Thoracic aorta (tissue), 2 donors: ENCODE data around the gene SNCG. TPM values are rescaled to one million over a fixed set of nuclear protein-coding genes. Genes with fewer than 3 reads are reported as not detected.

Source experiments
- ATAC-seq: fragments of 150-250 bp; one replicate; pipeline ENCODE4 v1.8.0; 2017; ENCODE audit warnings: low read depth; ENCODE audit not compliant: insufficient number of reproducible peaks, low FRiP score
- DNase-seq: peaks from one replicate; pipeline ENCODE4 v3.0.0-alpha.2; 2020; ENCODE audit warnings: low spot score
- H3K27ac ChIP-seq, 2 donors: fragments of 200-600 bp; sonication (generic); 1 replicate in 1 of 2; 2 replicates in 1 of 2; pipeline ENCODE4 v1.5.1; 2016; ENCODE audit warnings: mild to moderate bottlenecking in 2 of 2, moderate library complexity in 2 of 2
- H3K27me3 ChIP-seq: fragments of 200-600 bp; sonication (generic); replicated peaks from 2 replicates; pipeline ENCODE4 v1.6.0; 2016; ENCODE audit warnings: mild to moderate bottlenecking; ENCODE audit not compliant: insufficient read depth
- H3K36me3 ChIP-seq: fragments of 200-600 bp; sonication (generic); one replicate; pipeline ENCODE4 v1.5.1; 2016
- H3K4me1 ChIP-seq, 2 donors: fragments of 200-600 bp; sonication (generic); 1 replicate in 1 of 2; 2 replicates in 1 of 2; pipeline versions ENCODE4 v1.5.1 to v1.6.0; 2016; ENCODE audit warnings: low read depth in 2 of 2, mild to moderate bottlenecking in 1 of 2; ENCODE audit not compliant: control insufficient read depth in 1 of 2
- H3K4me3 ChIP-seq: fragments of 200-600 bp; sonication (generic); 2 replicates; pipeline ENCODE4 v1.5.1; 2016; ENCODE audit warnings: mild to moderate bottlenecking
- H3K9me3 ChIP-seq: fragments of 200-600 bp; sonication (generic); 2 replicates; pipeline ENCODE4 v1.5.1; 2016
- CTCF ChIP-seq: fragments of 200-600 bp; sonication (generic); IDR thresholded peaks from one replicate; pipeline ENCODE4 v1.5.1; 2019; ENCODE audit warnings: antibody characterized with exemption
- total RNA-seq, 2 donors: library from RNA; depleted of rRNA; stranded (reverse); fragments of >200 nt; gene quantifications; one replicate each; pipeline versions ENCODE4 v1.1.0 to v1.2.3, GENCODE V29; 2016

Gene SNCG
- total RNA-seq, 2 donors from 2014 or later: 50.9 to 167 TPM

DNA sequence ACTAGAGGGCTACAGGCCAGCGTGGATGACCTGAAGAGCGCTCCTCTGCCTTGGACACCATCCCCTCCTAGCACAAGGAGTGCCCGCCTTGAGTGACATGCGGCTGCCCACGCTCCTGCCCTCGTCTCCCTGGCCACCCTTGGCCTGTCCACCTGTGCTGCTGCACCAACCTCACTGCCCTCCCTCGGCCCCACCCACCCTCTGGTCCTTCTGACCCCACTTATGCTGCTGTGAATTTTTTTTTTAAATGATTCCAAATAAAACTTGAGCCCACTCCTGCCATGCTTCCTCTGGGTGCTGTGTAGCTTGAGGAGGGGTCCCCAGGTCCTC is 4.5 kb downstream of the SNCG start:
- ATAC-seq (no peak), DNase-seq (no peak)
- TF ChIP-seq CTCF: no peak
- Histone ChIP-seq H3K27ac (no peak overlapping the region), H3K4me1 (peaks cover 28 to 70% of the 10 kb centered on the region in 2 donors), H3K36me3 (no peaks in the 10 kb centered on the region), H3K4me3 (no peak overlapping the region), H3K27me3 (no peaks in the 10 kb centered on the region), H3K9me3 (no peaks in the 10 kb centered on the region)

DNA sequence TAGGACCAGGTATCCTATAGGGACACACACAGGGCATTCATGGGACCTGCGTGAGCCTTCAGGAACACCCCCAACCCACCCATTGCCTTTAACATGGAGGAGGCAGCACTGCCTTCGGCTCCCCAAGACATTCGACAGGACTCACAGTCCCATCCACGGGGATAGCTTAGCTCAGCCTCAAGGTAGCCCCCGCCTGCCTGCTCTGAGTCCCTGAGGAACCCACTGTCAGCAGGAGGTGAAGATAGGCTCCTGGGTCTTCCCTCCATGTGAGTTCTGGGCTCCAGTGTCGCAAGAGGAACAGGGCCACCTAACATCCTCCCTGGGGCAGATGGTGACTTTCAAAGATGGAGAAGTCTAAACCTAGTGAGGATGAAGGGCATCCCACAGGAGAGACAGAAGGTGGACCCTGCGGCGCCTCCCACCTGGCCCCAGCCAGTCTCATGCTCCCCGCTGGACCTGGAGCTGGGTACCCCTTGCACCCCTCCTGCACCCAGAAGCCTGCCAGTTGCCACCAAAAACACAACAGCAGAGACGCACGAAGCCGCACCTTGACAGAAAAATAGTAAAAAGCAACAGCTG is 5.0 kb downstream of the SNCG start:
- DNase-seq (no peak), ATAC-seq (no peak)
- H3K4me1 ChIP-seq: peaks cover 25 to 70% of the 10 kb centered on the region in 2 donors
- no peaks in the 10 kb centered on the region for H3K27me3 ChIP-seq
- no peak for TF ChIP-seq CTCF
- peak overlapping the region in 1 of 2 donors; percentile 12 for H3K27ac ChIP-seq
- no peaks in the 10 kb centered on the region for H3K36me3 ChIP-seq
- no peak overlapping the region for H3K4me3 ChIP-seq
- H3K9me3 ChIP-seq: no peaks in the 10 kb centered on the region

DNA sequence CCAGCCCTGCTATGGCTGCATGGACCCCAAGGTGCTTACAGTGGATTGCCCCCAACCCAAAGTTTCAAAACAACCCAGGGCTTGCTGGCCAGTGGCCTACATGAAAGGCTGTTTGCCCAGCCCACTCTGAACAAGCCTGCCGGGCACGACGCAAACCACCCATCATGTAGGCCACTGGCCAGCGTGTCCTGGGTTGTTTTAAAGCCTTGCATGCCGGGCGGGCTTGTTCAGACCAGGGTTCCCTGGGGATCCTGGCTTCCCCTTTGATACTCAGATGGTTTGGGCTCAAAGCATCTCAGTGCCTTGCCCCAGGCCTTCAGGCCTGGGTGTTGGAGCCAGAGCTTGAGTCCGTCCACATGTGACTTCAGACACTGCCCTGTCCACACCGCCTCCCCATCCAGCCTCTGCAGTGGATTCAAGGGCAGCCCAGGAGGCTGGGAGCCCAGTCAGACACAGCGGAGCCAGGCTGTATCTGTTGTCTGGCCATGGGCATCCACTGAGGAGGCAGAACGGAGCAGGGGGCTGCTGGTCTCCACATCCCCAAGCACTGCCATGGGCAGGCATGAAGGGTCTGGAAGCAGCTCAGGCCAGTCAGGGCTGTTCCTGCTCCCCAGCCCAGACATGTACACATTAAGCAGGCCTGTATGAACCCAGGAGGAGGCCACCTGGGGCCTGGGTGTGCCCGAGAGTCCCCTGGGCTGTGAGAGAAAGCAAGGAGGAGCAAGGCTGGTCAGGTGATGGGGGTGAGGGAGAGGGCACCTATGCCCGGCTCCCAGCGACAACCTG is 5.9 kb downstream of the SNCG start:
- H3K27ac ChIP-seq: peak overlapping the region in 1 of 2 donors; percentile 12
- H3K4me3 ChIP-seq: no peak overlapping the region
- no peaks in the 10 kb centered on the region for H3K36me3 ChIP-seq
- H3K9me3 ChIP-seq: no peaks in the 10 kb centered on the region
- H3K4me1 ChIP-seq: peaks cover 17 to 68% of the 10 kb centered on the region in 2 donors
- no peaks in the 10 kb centered on the region for H3K27me3 ChIP-seq
- ATAC-seq: no peak
- no peak for TF ChIP-seq CTCF
- DNase-seq: no peak

- ATAC-seq (no peak), DNase-seq (no peak)
- no peaks in the 10 kb centered on the region for H3K36me3 ChIP-seq
- TF ChIP-seq CTCF: no peak
- H3K27me3 ChIP-seq: no peaks in the 10 kb centered on the region
- no peak overlapping the region for H3K4me3 ChIP-seq
- H3K27ac ChIP-seq: peak overlapping the region in 1 of 2 donors; percentile 12
- H3K9me3 ChIP-seq: no peaks in the 10 kb centered on the region
- peaks cover 12 to 68% of the 10 kb centered on the region in 2 donors for H3K4me1 ChIP-seq
These were observed 6.4 kb downstream of the SNCG start for GRCh38 chr10:86964847-86965190.

GRCh38 chr10:86965986-86966654 is 7.7 kb downstream of the SNCG start:
- Histone ChIP-seq H3K27me3 (no peaks in the 10 kb centered on the region), H3K4me3 (peak overlapping the region; percentile 17), H3K4me1 (peaks cover 12 to 59% of the 10 kb centered on the region in 2 donors), H3K27ac (peak overlapping the region; percentile 100), H3K9me3 (no peaks in the 10 kb centered on the region), H3K36me3 (no peaks in the 10 kb centered on the region)
- ATAC-seq (no peak), DNase-seq (no peak)
- TF ChIP-seq CTCF: no peak
